Duodenal mucosa (tissue), 2 donors: ENCODE results near the gene HAUS3.
A peak's percentile ranks its signal among the peaks of the same experiment; 100 is the strongest.

Source experiments
- H3K27ac ChIP-seq: one replicate; pipeline ENCODE4 v1.7.0; 2013; ENCODE audit warnings: low read depth, low read length
- H3K27me3 ChIP-seq, 2 donors: one replicate each; pipeline ENCODE4 v1.7.0; 2013; ENCODE audit warnings: low read length in 2 of 2, control low read depth in 1 of 2; ENCODE audit not compliant: insufficient read depth in 2 of 2, control insufficient read depth in 1 of 2
- H3K36me3 ChIP-seq, 2 donors: one replicate each; pipeline ENCODE4 v1.7.0; 2013; ENCODE audit warnings: low read length in 2 of 2, control low read depth in 1 of 2; ENCODE audit not compliant: insufficient read depth in 2 of 2, control insufficient read depth in 1 of 2
- H3K4me1 ChIP-seq, 2 donors: one replicate each; pipeline ENCODE4 v1.7.0; 2013; ENCODE audit warnings: low read length in 2 of 2, control low read depth in 1 of 2; ENCODE audit not compliant: insufficient read depth in 2 of 2, control insufficient read depth in 1 of 2
- H3K4me3 ChIP-seq, 2 donors: one replicate each; pipeline ENCODE4 v1.7.0; 2013; ENCODE audit warnings: low read length in 2 of 2, low read depth in 1 of 2
- H3K9ac ChIP-seq, 2 donors: one replicate each; pipeline ENCODE4 v1.7.0; 2013; ENCODE audit warnings: low read length in 2 of 2, low read depth in 1 of 2
- H3K9me3 ChIP-seq, 2 donors: one replicate each; pipeline ENCODE4 v1.7.0; 2013; ENCODE audit warnings: low read length in 2 of 2, control low read depth in 1 of 2; ENCODE audit not compliant: control insufficient read depth in 1 of 2

Gene HAUS3

DNA sequence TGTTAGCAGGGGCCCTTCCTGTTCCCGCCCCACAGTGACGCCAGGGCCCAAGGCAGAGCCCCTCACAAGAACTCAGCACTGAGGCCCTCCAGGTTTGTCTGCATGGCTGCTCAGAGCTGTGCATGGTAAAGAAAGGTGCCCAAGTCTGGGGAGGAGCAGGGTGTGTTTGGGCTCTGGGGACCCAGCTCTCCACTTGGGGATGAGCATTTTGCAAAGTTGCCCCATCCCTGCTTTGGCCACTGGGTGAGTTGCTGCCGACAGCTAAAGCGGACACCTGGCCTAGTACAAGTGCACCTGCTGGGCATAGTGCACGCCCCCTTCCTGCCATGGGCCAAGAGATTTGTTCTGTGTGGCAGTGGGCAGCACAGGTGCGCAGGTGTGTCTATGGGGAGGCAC, 22.0 kb upstream of the HAUS3 start:
- H3K4me3 ChIP-seq = no peak overlapping the region
- H3K36me3 ChIP-seq = peaks cover 0 to under 1% of the 10 kb centered on the region in 2 donors
- no peak overlapping the region for H3K27ac ChIP-seq
- H3K27me3 ChIP-seq = no peaks in the 10 kb centered on the region
- no peak overlapping the region for H3K9ac ChIP-seq
- H3K9me3 ChIP-seq = no peaks in the 10 kb centered on the region
- H3K4me1 ChIP-seq = peaks cover 26% of the 10 kb centered on the region in 2 donors

DNA sequence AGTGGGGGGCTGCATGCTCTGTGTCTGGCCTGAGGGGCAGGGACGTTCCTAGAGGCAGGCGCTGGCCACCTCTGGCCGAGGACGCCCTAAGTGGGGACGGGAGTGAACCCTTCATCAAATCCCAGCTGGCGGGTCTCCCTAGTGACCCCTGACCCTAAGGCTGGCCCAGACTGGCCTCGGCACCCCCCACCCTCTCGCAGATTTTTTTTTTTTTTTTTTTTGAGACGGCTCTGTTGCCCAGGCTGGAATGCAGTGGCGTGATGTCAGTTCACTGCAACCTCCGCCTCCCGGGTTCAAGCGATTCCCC, 21.0 kb upstream of the HAUS3 start:
- Histone ChIP-seq H3K36me3 (peaks cover 0 to 11% of the 10 kb centered on the region in 2 donors), H3K9ac (peak overlapping the region; percentile 77 to 80), H3K4me3 (peak overlapping the region; percentile 79 to 82), H3K4me1 (peaks cover 32 to 34% of the 10 kb centered on the region in 2 donors), H3K9me3 (no peaks in the 10 kb centered on the region), H3K27me3 (no peaks in the 10 kb centered on the region), H3K27ac (peak overlapping the region; percentile 89)

DNA sequence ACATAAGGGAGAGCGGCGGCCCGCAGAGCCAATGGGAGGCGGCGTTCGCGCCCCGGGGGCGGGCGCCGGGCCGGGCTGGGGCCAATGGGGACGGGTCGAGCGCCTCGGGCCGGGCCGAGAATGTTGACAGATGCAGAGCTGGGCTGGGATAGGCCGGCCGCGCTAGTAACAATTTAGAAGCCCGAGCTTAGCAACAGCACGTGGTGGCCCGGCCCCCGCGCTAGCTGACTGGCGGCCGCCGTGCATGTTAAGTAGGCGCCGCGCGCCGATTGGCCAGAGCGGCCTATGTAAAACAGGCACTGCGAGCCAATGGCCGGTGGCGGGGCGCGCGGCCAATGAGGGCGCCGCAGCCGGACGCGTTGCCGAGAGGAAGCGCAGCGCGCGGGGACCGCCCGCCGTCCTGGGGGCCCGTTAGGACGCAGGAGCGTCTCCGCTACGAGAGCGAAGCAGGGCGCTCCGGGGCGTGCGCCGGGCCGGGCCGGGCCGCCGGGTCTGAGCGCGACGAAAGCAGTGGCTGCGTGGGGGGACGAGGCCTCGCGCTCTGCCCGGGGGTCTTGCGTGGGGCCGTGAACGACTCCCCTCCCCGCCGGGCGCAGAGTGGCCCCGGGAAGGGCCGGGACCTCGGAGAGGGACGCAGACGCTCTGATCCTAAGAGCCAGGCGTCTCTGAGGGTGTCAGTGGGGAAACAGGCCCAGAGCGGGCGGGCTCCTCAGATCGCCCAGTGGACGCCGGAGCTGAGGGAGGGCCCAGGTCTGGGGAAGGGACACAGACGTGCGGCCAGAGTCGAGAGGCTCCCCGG, 20.4 kb upstream of the HAUS3 start:
- H3K27me3 ChIP-seq = no peaks in the 10 kb centered on the region
- peak overlapping the region; percentile 77 to 80 for H3K9ac ChIP-seq
- peaks cover 0 to 16% of the 10 kb centered on the region in 2 donors for H3K36me3 ChIP-seq
- H3K4me1 ChIP-seq = peaks cover 37 to 38% of the 10 kb centered on the region in 2 donors
- H3K9me3 ChIP-seq = no peaks in the 10 kb centered on the region
- H3K27ac ChIP-seq = peak overlapping the region; percentile 89
- peak overlapping the region; percentile 79 to 82 for H3K4me3 ChIP-seq

DNA sequence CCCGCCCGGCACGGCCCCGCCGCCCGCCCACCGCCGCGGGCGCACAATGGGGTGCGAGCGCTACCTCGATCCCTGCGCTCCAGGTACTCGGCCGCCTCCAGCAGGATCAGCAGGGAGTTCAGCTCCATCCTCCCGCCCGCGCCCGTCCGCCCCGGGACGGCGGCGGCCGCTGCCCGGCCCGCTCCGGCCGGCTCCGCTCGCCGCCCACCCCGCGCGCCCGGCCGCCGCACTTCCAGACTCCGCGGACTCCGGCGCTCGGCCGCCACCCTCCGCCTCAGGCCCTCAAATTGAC, 19.9 kb upstream of the HAUS3 start, which contains the start of gene MXD4:
MXD4 (minus strand) TSS at position 257 of the 292 bp plus-strand sequence; CDS start at position 128, 129 bp downstream.
- Histone ChIP-seq H3K4me1 (peaks cover 37 to 43% of the 10 kb centered on the region in 2 donors), H3K9me3 (no peaks in the 10 kb centered on the region), H3K36me3 (peaks cover 0 to 21% of the 10 kb centered on the region in 2 donors), H3K4me3 (peak within 1 kb of the TSS; percentile 79 to 82), H3K9ac (peak within 1 kb of the TSS; percentile 78 to 80), H3K27ac (peak within 1 kb of the TSS; percentile 89), H3K27me3 (no peaks in the 10 kb centered on the region)

DNA sequence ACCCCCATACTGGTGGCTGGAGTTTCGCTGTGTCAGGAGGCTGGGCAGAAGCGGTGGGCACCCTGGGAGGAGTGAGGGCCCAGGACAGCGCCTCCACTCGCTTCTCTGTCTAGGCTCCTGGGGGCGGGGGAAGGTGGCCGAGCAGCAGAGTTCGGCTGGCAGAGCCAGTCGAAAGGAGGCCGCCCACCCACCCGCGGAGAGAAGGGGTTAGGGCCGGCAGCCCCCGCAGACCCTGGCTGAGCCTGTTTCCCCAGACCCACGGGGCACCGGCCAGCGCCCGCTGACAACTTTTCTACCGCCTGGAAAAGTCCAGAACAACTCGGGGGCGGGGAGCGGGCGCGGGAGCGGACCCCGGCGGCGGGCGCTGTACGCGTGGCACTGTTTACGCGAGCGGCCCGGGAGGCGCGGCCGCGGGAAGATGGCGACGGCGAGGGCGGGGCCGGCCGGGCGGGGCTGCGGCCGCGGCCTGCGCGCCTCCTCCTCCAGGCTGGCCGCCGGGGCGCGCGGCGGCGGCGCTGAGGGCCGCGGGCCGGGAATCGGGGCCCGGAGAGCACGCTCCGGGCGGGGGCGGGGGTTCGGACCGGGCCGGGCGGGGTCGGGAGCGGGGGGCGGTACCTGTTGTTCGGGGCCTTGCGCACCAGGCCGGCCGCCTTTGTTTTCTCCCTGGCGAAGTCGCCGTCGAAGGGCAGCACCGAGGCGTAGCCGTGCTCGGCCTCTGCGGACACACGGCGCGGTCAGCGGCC, 19.4 kb upstream of the HAUS3 start:
- H3K9me3 ChIP-seq = no peaks in the 10 kb centered on the region
- peak overlapping the region; percentile 78 to 80 for H3K4me3 ChIP-seq
- peaks cover 37 to 43% of the 10 kb centered on the region in 2 donors for H3K4me1 ChIP-seq
- H3K27ac ChIP-seq = peak overlapping the region; percentile 89
- peak overlapping the region; percentile 74 to 78 for H3K9ac ChIP-seq
- H3K27me3 ChIP-seq = no peaks in the 10 kb centered on the region
- H3K36me3 ChIP-seq = peaks cover 0 to 21% of the 10 kb centered on the region in 2 donors

DNA sequence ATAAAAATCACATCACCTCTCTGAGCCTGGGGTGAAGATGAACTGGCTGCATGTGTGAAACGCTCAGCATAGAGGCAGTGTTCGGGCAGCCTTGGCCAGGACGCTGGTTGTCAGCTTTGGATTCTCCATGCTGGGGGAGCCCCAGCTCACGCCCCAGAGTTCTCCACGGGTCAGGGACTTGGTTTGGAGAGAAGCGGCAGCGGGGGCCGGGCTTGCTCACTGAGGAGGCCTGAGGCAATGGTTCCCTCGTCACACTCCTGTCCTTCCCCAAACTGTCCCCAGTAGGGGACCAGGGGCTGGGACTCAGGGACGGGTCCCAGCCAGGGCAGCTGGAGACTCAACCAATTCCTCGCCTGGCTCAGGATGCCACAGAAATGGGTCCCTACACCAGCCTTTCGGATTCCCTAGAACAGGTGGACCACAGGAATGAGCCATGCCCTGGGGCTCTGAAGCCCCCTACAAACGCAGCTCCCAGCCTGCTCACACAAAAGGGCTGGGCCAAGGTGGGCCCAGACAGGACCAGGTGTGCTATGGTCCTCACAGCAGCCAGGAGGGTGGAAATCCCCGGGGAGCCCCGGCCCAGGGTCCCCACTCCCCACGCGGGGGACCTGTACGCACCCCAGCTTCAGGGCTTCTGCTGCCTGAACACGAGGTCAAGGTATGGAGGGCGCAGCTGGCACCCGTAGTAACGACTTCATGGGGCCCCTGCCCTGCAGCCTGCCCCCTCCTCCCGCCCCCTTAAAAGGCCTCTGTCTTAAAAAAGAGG, 18.6 kb upstream of the HAUS3 start:
- peak overlapping the region; percentile 74 to 78 for H3K9ac ChIP-seq
- peak overlapping the region; percentile 74 to 80 for H3K4me3 ChIP-seq

DNA sequence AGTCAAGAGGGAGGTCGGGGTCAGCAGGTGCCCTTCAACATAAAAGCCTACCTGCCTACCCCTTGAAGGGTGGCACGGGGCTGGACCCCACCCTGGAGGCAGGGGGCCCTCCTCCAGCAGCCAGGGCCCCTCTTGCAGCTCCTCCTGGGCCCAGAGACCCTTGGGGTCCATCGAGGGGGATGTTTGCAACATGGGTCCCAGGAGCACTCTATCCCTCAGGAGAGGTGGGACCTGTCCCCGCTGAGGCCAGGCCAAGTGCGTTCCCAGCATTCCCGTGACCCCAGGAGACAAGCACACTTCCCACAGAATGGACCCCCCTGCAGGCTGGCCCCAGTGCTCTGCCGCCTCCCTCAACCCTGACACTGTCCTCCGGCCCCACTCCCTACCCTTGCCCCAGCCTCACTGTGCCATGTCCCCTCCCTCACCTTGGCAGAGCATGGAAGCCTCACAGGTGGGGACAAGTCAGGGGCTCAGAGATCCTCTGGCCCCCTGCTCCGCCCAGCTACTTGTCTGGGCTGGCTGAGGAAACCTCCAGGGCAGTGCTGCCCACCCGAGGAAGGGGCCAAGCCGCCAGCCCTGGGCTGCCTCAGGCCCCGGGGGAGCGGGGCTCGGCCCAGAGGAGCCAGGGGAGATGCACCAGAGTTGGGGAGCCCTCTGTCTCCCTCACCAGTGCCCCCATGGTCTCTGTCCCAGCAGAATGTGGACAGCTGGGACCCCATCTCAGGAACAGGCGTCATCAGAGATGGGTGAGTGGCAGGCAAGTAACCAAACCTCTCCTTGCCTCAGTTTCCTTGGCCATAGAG, 17.8 kb upstream of the HAUS3 start:
- Histone ChIP-seq H3K27ac (no peak overlapping the region), H3K9me3 (no peaks in the 10 kb centered on the region), H3K4me3 (peak overlapping the region; percentile 74 to 80), H3K27me3 (no peaks in the 10 kb centered on the region), H3K9ac (peak overlapping the region in 1 of 2 donors; percentile 78), H3K4me1 (peaks cover 37 to 43% of the 10 kb centered on the region in 2 donors), H3K36me3 (peaks cover 4 to 28% of the 10 kb centered on the region in 2 donors)

More for the DNA sequence above, 18.6 kb upstream of the HAUS3 start:
- Histone ChIP-seq H3K4me1 (peaks cover 37 to 43% of the 10 kb centered on the region in 2 donors), H3K36me3 (peaks cover 0 to 21% of the 10 kb centered on the region in 2 donors), H3K9me3 (no peaks in the 10 kb centered on the region), H3K27me3 (no peaks in the 10 kb centered on the region), H3K27ac (no peak overlapping the region)

DNA sequence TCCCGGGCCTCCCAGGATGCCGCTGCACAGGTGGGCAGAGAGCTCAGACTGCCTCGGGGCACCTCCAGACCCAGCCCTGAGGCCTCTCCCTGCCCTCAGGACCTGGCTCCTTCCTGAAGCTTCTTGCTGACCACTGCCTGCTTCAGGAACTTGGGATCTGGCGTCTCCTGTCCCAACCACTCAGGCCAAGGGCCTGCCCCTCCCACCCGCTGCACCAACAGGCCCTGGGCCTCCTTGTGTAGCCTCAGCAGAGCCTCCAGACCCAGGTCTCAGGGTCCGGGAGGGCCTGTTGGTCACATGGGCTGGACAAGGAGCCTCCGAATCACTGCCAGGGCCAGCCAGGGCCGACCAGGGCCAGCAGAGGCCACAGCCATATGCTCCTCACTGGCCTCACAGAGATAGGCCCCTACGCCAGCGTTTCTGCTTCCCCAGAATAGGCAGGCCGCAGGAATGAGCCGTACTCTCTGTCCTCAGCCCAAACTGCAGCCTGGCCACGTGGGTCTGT, 17.2 kb upstream of the HAUS3 start:
- H3K4me3 ChIP-seq = no peak overlapping the region
- no peaks in the 10 kb centered on the region for H3K27me3 ChIP-seq
- no peak overlapping the region for H3K9ac ChIP-seq
- no peaks in the 10 kb centered on the region for H3K9me3 ChIP-seq
- H3K4me1 ChIP-seq = peaks cover 34 to 43% of the 10 kb centered on the region in 2 donors
- no peak overlapping the region for H3K27ac ChIP-seq
- peaks cover 4 to 32% of the 10 kb centered on the region in 2 donors for H3K36me3 ChIP-seq
